HEK293T (cell line): ENCODE data around the gene ADK.

Experiments
- LEF1 ChIP-seq: fragments of 450-650 bp; IDR thresholded peaks from 2 replicates; pipeline ENCODE4 v1.6.1; 2017; ENCODE audit warnings: mild to moderate bottlenecking, borderline replicate concordance
- SP1 ChIP-seq: fragments of 450-650 bp; IDR thresholded peaks from 2 replicates; pipeline ENCODE4 v1.6.1; 2017
- SUZ12 ChIP-seq: fragments of 450-650 bp; IDR thresholded peaks from 2 replicates; pipeline ENCODE4 v1.6.1; 2016; ENCODE audit warnings: mild to moderate bottlenecking
- ZNF384 ChIP-seq: fragments of 450-650 bp; IDR thresholded peaks from 2 replicates; pipeline ENCODE4 v1.6.1; 2016

GRCh38 chr10:74223755-74224529 lies 72.9 kb downstream of the ADK start:
- TF ChIP-seq ZNF384 (no peak), SUZ12 (no peak), LEF1 (no peak), SP1 (no peak)
